Suprapubic skin (tissue), 4 donors: ENCODE data around the gene PPIB. TPM values are rescaled to one million over a fixed set of nuclear protein-coding genes. Genes with fewer than 3 reads are reported as not detected.
"Not testable (repeated sequence)": the region's sequence is repeated elsewhere in the genome, so short reads cannot be mapped to it uniquely, and the experiment has no call there.

Experiments
- DNase-seq, 2 donors: peaks; one replicate each; pipeline ENCODE4 v3.0.0-alpha.2; 2019; ENCODE audit warnings: low spot score in 2 of 2
- H3K27ac ChIP-seq: fragments of 200-600 bp; sonication (generic); one replicate; pipeline ENCODE4 v1.5.1; 2019
- H3K27me3 ChIP-seq: fragments of 200-600 bp; sonication (generic); one replicate; pipeline ENCODE4 v1.5.1; 2019
- H3K36me3 ChIP-seq: fragments of 200-600 bp; sonication (generic); one replicate; pipeline ENCODE4 v1.5.1; 2019
- H3K4me1 ChIP-seq: fragments of 200-600 bp; sonication (generic); one replicate; pipeline ENCODE4 v1.5.1; 2019
- H3K4me3 ChIP-seq: fragments of 200-600 bp; sonication (generic); one replicate; pipeline ENCODE4 v1.5.1; 2019; ENCODE audit warnings: mild to moderate bottlenecking
- H3K9me3 ChIP-seq: fragments of 200-600 bp; sonication (generic); one replicate; pipeline ENCODE4 v1.5.1; 2019
- EP300 ChIP-seq: sonication (generic); formaldehyde crosslinking; IDR thresholded peaks from one replicate; pipeline ENCODE4 v1.6.1; 2017; ENCODE audit warnings: antibody characterized with exemption
- POLR2A ChIP-seq, 2 donors: fragments of 450-650 bp; IDR thresholded peaks; one replicate each; pipeline ENCODE4 v1.6.1; 2017; ENCODE audit warnings: antibody characterized with exemption in 2 of 2, mild to moderate bottlenecking in 2 of 2, moderate library complexity in 2 of 2
- POLR2AphosphoS5 ChIP-seq, 3 donors: sonication (generic); formaldehyde crosslinking; IDR thresholded peaks; one replicate each; pipeline ENCODE4 v1.6.1; 2017; ENCODE audit warnings: antibody characterized with exemption in 3 of 3
- WGBS: methylation state at CpG from one replicate; pipeline ENCODE4 v1.1.5; 2018; 5-methylcytosine and 5-hydroxymethylcytosine counted together
- total RNA-seq, 4 donors: library from RNA; depleted of rRNA; stranded (reverse); fragments of >200 nt; gene quantifications; one replicate each; pipeline ENCODE4 v1.1.0, GENCODE V29; 2016
- TF ChIP-seq, protein P1 (sequence below), 2 donors: fragments of 200-600 bp in 1 of 2; fragments of 450-650 bp in 1 of 2; sonication (generic) in 1 of 2; IDR thresholded peaks; one replicate each; pipeline ENCODE4 v1.5.1; 2016 to 2019; ENCODE audit warnings: antibody characterized with exemption in 2 of 2, mild to moderate bottlenecking in 1 of 2, moderate library complexity in 1 of 2

The PPIB gene
- total RNA-seq, 4 donors from 2014 or later = 124 to 248 (median 180) TPM

DNA sequence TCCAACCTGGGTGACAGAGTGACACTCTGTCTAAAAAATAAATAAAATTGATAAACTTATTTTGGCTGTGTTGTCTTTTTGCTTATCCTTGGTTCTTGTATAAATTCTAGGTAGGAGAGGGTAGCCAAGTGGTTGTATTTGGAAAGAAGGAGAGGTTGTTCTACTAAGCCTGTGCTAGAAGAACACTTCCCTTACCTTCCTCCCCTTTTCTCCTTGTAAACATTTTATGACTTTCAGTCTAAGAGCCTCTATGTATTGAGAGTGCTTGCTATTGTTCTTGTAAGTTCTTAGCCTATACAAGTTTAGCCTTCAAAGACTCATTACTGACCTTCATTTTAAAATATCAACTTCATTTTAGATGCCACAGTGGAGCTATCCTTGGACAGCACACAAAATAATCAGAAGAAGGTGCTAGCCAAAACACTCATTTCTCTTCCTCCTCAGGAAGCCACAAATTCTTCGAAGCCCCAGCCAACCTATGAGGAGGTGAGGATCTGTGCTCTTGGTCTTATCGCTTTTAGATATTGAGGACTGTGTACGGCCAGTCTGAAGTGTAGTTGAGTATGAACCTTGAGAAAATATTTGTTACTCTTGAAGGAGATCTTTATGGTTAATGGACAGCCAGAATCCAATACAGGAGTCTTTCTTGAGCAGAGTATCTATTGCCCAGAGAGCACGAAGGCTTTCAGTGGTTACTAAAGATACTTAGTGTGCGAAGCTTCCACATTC lies 44.9 kb downstream of the PPIB start:
- no peak for TF ChIP-seq EP300
- TF ChIP-seq POLR2AphosphoS5 (IDR thresholded peaks at IDR 0.05) = no peak
- no peak for TF ChIP-seq POLR2A (IDR thresholded peaks at IDR 0.05)
- TF ChIP-seq, protein P1, sequence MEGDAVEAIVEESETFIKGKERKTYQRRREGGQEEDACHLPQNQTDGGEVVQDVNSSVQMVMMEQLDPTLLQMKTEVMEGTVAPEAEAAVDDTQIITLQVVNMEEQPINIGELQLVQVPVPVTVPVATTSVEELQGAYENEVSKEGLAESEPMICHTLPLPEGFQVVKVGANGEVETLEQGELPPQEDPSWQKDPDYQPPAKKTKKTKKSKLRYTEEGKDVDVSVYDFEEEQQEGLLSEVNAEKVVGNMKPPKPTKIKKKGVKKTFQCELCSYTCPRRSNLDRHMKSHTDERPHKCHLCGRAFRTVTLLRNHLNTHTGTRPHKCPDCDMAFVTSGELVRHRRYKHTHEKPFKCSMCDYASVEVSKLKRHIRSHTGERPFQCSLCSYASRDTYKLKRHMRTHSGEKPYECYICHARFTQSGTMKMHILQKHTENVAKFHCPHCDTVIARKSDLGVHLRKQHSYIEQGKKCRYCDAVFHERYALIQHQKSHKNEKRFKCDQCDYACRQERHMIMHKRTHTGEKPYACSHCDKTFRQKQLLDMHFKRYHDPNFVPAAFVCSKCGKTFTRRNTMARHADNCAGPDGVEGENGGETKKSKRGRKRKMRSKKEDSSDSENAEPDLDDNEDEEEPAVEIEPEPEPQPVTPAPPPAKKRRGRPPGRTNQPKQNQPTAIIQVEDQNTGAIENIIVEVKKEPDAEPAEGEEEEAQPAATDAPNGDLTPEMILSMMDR (IDR thresholded peaks at IDR 0.05) = no peak
- no peaks in the 10 kb centered on the region for H3K27me3 ChIP-seq
- H3K27ac ChIP-seq = no peak overlapping the region
- DNase-seq = no peak
- H3K4me1 ChIP-seq = no peaks in the 10 kb centered on the region
- H3K4me3 ChIP-seq = no peak overlapping the region
- H3K36me3 ChIP-seq = peaks cover 96% of the 10 kb centered on the region
- 94% methylated on average over 5 of the region's 5 CpGs for WGBS
- no peaks in the 10 kb centered on the region for H3K9me3 ChIP-seq

DNA sequence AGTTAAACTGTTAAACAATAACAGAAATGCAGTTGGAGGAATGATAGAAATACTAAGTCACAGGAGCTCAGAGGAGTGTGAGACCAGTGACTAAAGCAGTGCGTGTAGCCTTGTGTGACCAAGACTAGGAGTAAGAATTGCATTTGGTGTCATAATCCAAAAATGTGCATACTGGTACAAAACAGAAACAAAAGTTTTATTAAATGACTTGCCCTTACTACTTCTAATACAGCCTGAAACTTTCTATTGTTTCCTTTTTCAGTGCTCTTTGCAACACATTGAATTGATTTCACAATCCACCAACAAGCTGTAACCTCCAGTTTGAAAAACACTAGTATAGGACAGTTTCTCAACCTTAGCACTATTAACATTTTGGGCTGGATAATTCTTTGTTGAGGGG lies 49.9 kb downstream of the PPIB start:
- Histone ChIP-seq H3K36me3 (peaks cover 50% of the 10 kb centered on the region), H3K27ac (no peak overlapping the region), H3K9me3 (no peaks in the 10 kb centered on the region), H3K27me3 (no peaks in the 10 kb centered on the region), H3K4me3 (no peak overlapping the region), H3K4me1 (peaks cover 8% of the 10 kb centered on the region)
- TF ChIP-seq POLR2AphosphoS5 (IDR thresholded peaks at IDR 0.05) (no peak), EP300 (no peak), POLR2A (IDR thresholded peaks at IDR 0.05) (no peak)
- TF ChIP-seq, protein P1 (IDR thresholded peaks at IDR 0.05) = no peak
- no peak for DNase-seq
- WGBS = 83% methylated on average over 1 of the region's 1 CpG

DNA sequence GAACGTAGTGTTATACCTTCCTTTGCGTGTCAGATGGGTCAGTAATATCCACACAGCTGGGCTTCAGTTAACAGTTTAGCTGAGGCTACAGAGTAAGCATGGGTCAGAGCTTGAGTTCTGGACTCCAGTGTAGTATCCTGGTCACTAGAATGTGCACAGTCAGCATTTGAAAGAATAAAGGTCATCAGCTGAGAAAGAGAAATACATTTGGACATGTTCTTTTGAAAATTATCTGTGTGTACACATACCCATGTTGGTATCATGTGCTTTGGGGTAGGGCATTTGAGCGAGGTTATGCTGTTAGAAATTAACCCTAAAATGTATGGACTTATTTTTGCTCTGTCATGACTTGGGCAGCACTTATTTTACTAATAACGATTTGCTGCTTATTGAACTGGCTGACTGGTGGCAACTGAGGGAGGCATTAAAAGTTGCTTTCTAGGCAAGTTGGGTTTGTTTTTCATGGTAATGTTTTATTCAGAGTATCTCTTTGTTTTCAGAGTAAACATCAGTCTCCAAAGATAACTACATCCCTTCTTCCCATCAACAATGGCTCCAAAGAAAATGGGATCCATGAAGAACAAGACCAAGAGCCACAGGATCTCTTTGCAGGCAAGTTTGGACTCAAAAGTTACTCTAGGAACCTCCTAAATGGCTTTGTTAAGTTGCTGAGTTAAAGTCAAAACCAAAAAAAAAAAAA lies 50.6 kb downstream of the PPIB start:
- H3K36me3 ChIP-seq = peaks cover 43% of the 10 kb centered on the region

DNA sequence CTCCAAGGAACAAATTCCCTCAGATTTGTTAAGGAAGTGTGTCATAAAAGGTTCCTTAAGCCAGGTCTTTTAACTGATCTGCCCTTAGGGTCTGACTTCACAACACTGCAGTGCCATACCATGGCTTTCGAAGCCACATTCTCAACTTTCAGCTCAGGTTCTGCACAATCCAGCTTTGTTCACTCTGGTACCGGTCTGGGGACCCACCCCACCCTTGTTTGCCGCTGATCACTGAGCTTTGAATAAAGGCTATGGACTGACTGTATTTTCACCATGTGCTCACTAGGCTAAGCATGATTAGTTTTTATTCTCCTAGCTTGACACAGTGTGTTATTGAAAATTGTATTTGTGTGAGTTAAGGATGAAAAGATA lies 51.2 kb downstream of the PPIB start:
- TF ChIP-seq, protein P1 (IDR thresholded peaks at IDR 0.05) = no peak
- TF ChIP-seq EP300 (no peak), POLR2A (IDR thresholded peaks at IDR 0.05) (no peak), POLR2AphosphoS5 (IDR thresholded peaks at IDR 0.05) (no peak)
- no peaks in the 10 kb centered on the region for H3K27me3 ChIP-seq
- 59% methylated on average over 3 of the region's 3 CpGs for WGBS
- H3K36me3 ChIP-seq = peaks cover 38% of the 10 kb centered on the region
- H3K4me3 ChIP-seq = no peak overlapping the region
- no peak overlapping the region for H3K27ac ChIP-seq
- no peak for DNase-seq
- no peaks in the 10 kb centered on the region for H3K9me3 ChIP-seq
- H3K4me1 ChIP-seq = peaks cover 19% of the 10 kb centered on the region

More for the DNA sequence above, 50.6 kb downstream of the PPIB start:
- Histone ChIP-seq H3K4me1 (peaks cover 14% of the 10 kb centered on the region), H3K27ac (no peak overlapping the region), H3K4me3 (no peak overlapping the region), H3K9me3 (no peaks in the 10 kb centered on the region), H3K27me3 (no peaks in the 10 kb centered on the region)
- TF ChIP-seq, protein P1 (IDR thresholded peaks at IDR 0.05) = no peak
- no peak for TF ChIP-seq POLR2AphosphoS5 (IDR thresholded peaks at IDR 0.05)
- no peak for TF ChIP-seq POLR2A (IDR thresholded peaks at IDR 0.05)
- TF ChIP-seq EP300 = no peak
- 71% methylated on average over 4 of the region's 4 CpGs for WGBS
- DNase-seq = no peak

DNA sequence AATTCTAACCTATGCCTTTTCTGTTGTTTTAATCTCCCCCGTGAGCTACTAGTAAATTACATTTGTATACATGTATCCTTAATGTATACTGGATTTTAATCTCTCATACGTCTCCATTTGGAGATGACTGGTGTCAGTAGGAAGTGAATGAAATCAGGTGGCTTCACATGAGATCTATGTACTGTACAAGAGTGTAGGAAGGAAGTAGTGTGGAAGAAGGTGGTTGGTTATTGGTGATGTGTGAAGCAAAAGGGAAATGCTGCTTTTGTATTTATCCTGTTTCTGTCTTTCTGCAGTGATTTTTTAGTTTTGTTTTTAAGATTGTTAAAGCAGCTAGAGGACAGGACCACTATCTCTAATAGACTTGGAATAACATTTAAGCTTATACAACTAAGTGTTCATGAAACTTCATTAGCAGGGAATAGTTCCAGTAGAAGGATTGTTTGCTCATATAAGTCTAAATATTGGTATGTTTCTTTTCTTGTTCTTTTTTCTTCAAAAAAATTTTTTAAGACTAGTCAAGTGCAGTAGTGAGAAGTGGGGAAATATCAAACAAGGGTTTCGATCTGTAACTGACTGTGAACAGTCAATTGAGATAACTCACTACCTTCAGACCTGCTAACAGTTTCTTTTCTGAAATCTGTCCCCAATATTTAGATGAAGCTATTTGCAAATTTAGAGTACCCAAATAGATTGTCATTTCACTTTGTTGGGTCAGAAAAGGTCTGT lies 51.7 kb downstream of the PPIB start:
- Histone ChIP-seq H3K36me3 (peaks cover 32% of the 10 kb centered on the region), H3K4me1 (peaks cover 25% of the 10 kb centered on the region), H3K9me3 (no peaks in the 10 kb centered on the region), H3K4me3 (no peak overlapping the region), H3K27me3 (no peaks in the 10 kb centered on the region), H3K27ac (no peak overlapping the region)
- TF ChIP-seq, protein P1 (IDR thresholded peaks at IDR 0.05) = no peak
- TF ChIP-seq EP300 = no peak
- TF ChIP-seq POLR2A (IDR thresholded peaks at IDR 0.05) = no peak
- no peak for TF ChIP-seq POLR2AphosphoS5 (IDR thresholded peaks at IDR 0.05)
- 81% methylated on average over 3 of the region's 3 CpGs for WGBS
- DNase-seq = no peak

DNA sequence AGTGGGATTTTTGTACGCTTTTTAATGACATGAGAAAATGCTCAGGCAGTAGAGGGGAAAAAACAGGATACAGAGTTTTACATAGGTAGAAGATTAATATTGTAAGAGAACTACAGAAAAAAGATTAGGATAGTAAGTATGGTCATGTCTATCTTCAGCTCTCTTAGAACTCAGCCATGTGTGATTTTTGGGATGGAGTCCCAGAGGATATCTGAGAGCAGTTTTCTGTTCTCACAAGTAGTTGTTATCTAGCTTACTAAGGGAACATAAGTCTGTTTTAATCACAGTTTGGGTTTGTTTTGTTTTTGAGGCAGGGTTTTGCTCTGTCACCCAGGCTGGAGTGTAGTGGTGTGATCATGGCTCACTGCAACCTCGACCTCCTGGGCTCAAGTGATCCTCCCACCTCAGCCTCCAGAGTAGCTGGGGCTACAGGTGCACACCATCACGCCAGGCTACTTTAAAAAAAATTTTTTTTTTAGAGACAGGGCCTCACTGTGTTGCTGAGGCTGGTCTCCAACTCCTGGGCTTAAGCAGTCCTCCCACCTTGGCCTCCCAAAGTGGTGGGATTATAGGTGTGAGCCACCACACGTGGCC lies 52.6 kb downstream of the PPIB start:
- not testable (repeated sequence) for H3K27ac ChIP-seq, DNase-seq, H3K9me3 ChIP-seq, H3K27me3 ChIP-seq, H3K4me3 ChIP-seq
- WGBS = 93% methylated on average over 4 of the region's 4 CpGs
- Histone ChIP-seq H3K4me1 (peaks cover 34% of the 10 kb centered on the region), H3K36me3 (peaks cover 23% of the 10 kb centered on the region)
